OCI-LY3 (cell line): ENCODE measurements around the gene DGKG.
A peak's percentile ranks its signal among the peaks of the same experiment; 100 is the strongest.

Experiments used
- H2AFZ ChIP-seq: fragments of 200-600, 300-600 bp; shearing (Covaris generic); 2 replicates; pipeline ENCODE4 v1.6.0; 2014; ENCODE audit warnings: antibody characterized with exemption, low read depth, low read length
- H3K27ac ChIP-seq: fragments of 200-600, 300-600 bp; sonication (generic); 2 replicates; pipeline ENCODE4 v1.5.1; 2014; ENCODE audit warnings: mild to moderate bottlenecking, low read length, moderate library complexity, mixed read lengths
- H3K27me3 ChIP-seq: fragments of 200-600, 300-600 bp; sonication (generic); 2 replicates; pipeline ENCODE4 v1.6.1; 2014; ENCODE audit warnings: low read depth, low read length, mixed read lengths
- H3K36me3 ChIP-seq: fragments of 200-600, 300-600 bp; sonication (generic); replicated peaks from 2 replicates; pipeline ENCODE3; 2014; ENCODE audit warnings: low read depth, low read length, mixed read lengths
- H3K4me1 ChIP-seq: fragments of 300-600, 200-600 bp; sonication (generic); 2 replicates; pipeline ENCODE4 v1.6.1; 2014; ENCODE audit warnings: low read length, mixed read lengths
- H3K4me2 ChIP-seq: fragments of 200-600, 300-600 bp; sonication (generic); 2 replicates; pipeline ENCODE4 v1.6.1; 2014; ENCODE audit warnings: low read length, mixed read lengths
- H3K4me3 ChIP-seq: fragments of 300-600, 200-600 bp; sonication (generic); 2 replicates; pipeline ENCODE4 v1.5.1; 2014; ENCODE audit warnings: antibody characterized with exemption, mild to moderate bottlenecking, low read length, moderate library complexity
- H3K79me2 ChIP-seq: fragments of 300-600, 200-600 bp; shearing (Covaris generic); 2 replicates; pipeline ENCODE4 v1.6.1; 2014; ENCODE audit warnings: mild to moderate bottlenecking, low read length, mixed read lengths
- H3K9ac ChIP-seq: fragments of 300-600, 200-600 bp; shearing (Covaris generic); 2 replicates; pipeline ENCODE4 v1.6.0; 2014; ENCODE audit warnings: mild to moderate bottlenecking, low read length, moderate library complexity
- H3K9me3 ChIP-seq: fragments of 200-600, 300-600 bp; shearing (Covaris generic); 2 replicates; pipeline ENCODE4 v1.6.1; 2014; ENCODE audit warnings: low read length, mixed read lengths; ENCODE audit not compliant: insufficient read depth
- H4K20me1 ChIP-seq: fragments of 200-600, 300-600 bp; sonication (generic); 2 replicates; pipeline ENCODE4 v1.6.1; 2016; ENCODE audit warnings: low read length, mixed read lengths; ENCODE audit not compliant: insufficient read depth
- CTCF ChIP-seq: fragments of 200-600, 300-600 bp; sonication (generic); IDR thresholded peaks from 2 replicates; pipeline ENCODE4 v1.5.1; 2014; ENCODE audit warnings: antibody characterized with exemption, low read length, low read depth
- EZH2phosphoT487 ChIP-seq: fragments of 200-600 bp; shearing (Covaris generic); IDR thresholded peaks from 2 replicates; pipeline ENCODE4 v1.6.1; 2018; ENCODE audit warnings: antibody characterized with exemption, mixed run types, low read depth

The DGKG gene

DNA sequence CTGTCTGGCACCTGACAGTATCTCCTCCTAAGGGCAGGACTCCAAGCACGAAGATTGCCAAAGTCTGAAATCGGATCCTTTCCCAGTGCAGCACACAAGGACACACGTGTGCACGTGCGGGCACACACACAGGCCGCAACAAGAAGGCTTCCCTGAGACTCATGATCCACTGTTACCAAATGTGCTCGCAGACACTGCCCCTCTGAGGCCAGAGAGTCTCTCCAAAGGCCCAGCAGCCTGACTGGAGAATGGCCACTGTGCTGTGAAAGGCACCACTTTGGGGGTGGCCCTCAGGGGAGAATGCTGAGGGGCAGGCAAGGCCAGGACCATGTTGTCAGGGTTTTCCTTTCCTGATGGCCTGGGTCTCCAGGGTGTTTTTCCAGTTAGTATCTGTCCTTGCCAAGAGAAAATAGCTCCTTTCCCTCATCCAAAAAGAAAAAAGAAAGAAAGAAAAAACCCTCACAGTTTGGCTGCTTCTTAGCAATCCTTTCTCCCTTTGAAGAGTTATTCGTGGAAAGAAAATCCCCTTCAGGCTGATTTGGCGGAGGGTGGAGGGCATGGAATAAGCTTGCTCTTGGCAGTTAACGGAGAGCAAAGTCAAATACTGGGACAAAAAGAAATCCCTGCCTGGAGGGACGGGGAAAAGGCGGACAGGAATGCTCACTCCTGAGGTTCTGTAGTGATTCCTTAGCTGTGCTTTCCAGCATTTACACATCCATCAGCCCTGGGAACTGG lies 141.0 kb downstream of the DGKG start:
- no peak overlapping the region for H3K9ac ChIP-seq
- H3K4me1 ChIP-seq, result peaks cover 46% of the 10 kb centered on the region
- no peaks in the 10 kb centered on the region for H3K9me3 ChIP-seq
- H3K27me3 ChIP-seq, result peaks cover 41% of the 10 kb centered on the region
- H3K79me2 ChIP-seq, result no peaks in the 10 kb centered on the region
- no peak overlapping the region for H3K4me2 ChIP-seq
- no peak overlapping the region for H2AFZ ChIP-seq
- TF ChIP-seq EZH2phosphoT487 (no peak), CTCF (peak; percentile 14; the same call in 1 of the 2 replicates)
- H3K4me3 ChIP-seq, result no peak overlapping the region
- no peaks in the 10 kb centered on the region for H3K36me3 ChIP-seq
- no peak overlapping the region for H3K27ac ChIP-seq
- no peaks in the 10 kb centered on the region for H4K20me1 ChIP-seq

DNA sequence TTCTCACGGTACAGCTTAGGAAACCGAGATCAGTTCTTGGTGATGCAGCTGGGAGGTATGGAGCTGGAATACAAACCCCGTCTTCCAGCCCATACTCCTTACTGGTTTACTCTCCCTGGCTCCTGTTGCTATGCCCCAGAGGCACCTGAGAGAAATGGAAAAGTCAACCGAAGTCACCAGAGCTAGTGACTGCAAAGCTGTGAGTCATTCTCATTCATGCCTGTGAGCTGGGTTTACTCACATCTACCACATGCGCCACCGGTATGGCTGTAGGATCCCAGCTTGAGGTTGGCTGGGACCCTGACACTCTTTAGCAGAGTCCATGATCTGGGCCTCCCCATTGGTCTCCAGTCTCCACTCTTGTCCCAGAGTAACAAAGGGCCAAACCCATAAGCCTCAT lies 141.7 kb downstream of the DGKG start:
- Histone ChIP-seq H3K4me2 (no peak overlapping the region), H3K4me3 (no peak overlapping the region)

DNA sequence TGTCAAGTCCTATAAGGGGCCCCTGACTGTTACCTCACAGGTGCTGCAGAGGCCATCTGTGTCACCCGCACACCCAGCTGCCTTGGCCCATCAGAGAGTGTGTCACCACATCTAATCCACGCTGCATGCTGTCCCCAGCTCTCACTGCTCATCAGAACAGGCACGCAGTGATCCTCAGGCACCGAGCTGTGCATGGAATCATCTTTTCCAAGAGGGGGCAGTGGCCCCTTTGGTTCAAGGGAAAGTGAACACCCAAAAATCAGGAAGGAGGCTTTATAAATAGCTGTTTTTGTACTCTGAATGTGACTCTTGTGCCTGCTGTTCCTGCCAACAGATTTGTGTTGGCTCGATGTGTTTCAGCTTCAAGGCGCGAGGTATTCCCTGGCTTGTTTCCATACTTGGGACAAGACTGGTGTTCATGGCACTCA lies 142.8 kb downstream of the DGKG start:
- Histone ChIP-seq H3K27ac (no peak overlapping the region), H3K36me3 (no peaks in the 10 kb centered on the region), H3K4me2 (no peak overlapping the region), H2AFZ (no peak overlapping the region), H3K4me1 (peaks cover 35% of the 10 kb centered on the region), H3K4me3 (no peak overlapping the region), H3K9me3 (no peaks in the 10 kb centered on the region), H3K79me2 (no peaks in the 10 kb centered on the region), H3K9ac (no peak overlapping the region), H3K27me3 (peaks cover 45% of the 10 kb centered on the region), H4K20me1 (no peaks in the 10 kb centered on the region)
- TF ChIP-seq CTCF (no peak), EZH2phosphoT487 (no peak)

More for the DNA sequence above, 141.7 kb downstream of the DGKG start:
- Histone ChIP-seq H3K27me3 (peaks cover 46% of the 10 kb centered on the region), H2AFZ (no peak overlapping the region), H3K9ac (no peak overlapping the region), H3K9me3 (no peaks in the 10 kb centered on the region), H3K36me3 (no peaks in the 10 kb centered on the region), H3K27ac (no peak overlapping the region), H3K4me1 (peaks cover 39% of the 10 kb centered on the region), H3K79me2 (no peaks in the 10 kb centered on the region), H4K20me1 (no peaks in the 10 kb centered on the region)
- TF ChIP-seq EZH2phosphoT487, result no peak
- TF ChIP-seq CTCF, result no peak

GRCh38 chr3:186218421-186218820 lies 143.6 kb downstream of the DGKG start:
- Histone ChIP-seq H3K79me2 (no peaks in the 10 kb centered on the region), H3K4me1 (peaks cover 42% of the 10 kb centered on the region), H3K4me2 (no peak overlapping the region), H3K9me3 (no peaks in the 10 kb centered on the region), H2AFZ (no peak overlapping the region), H4K20me1 (no peaks in the 10 kb centered on the region), H3K9ac (no peak overlapping the region), H3K27me3 (peaks cover 43% of the 10 kb centered on the region), H3K36me3 (no peaks in the 10 kb centered on the region), H3K27ac (no peak overlapping the region), H3K4me3 (no peak overlapping the region)
- TF ChIP-seq CTCF (no peak), EZH2phosphoT487 (no peak)
